HCT116 (cell line): ENCODE data around the gene TAF4. TPM values are rescaled to one million over a fixed set of nuclear protein-coding genes. Genes with fewer than 3 reads are reported as not detected.

Experiments used
- ATAC-seq: fragments of 200-7000 bp; cut with Tn5 transposase; 2 replicates; pipeline ENCODE4 v1.9.1; 2020; ENCODE audit warnings: mild to moderate bottlenecking, moderate library complexity
- BruUV-seq: library from RNA; stranded (reverse); fragments of 400-500 nt; replicated peaks from 2 replicates; lab custom pipeline; 2021; lab: Mats Ljungman, UMichigan
- CTCF ChIA-PET: fragments of 300-600 bp; sonication (Branson Sonifier 250); formaldehyde crosslinking; loops from one replicate; lab custom pipeline; 2021; ENCODE audit warnings: antibody characterized with exemption; lab: Charles Lee
- POLR2A ChIA-PET: fragments of 300-600, 350-600 bp; sonication (Branson Sonifier 250); formaldehyde crosslinking; loops from one replicate; lab custom pipeline; 2021; ENCODE audit warnings: antibody characterized with exemption; lab: Charles Lee
- RAD21 ChIA-PET, 2 experiments: fragments of 300-600 bp; sonication (Branson Sonifier 250); formaldehyde crosslinking; loops; one replicate each; lab custom pipeline; 2023; ENCODE audit warnings: low total read pairs in 2 of 2; ENCODE audit not compliant: uncharacterized antibody in 2 of 2, unreplicated experiment in 2 of 2, low non-redundant PET in 1 of 2; lab: Charles Lee
- DNase-seq: peaks from one replicate; pipeline ENCODE4 v3.0.0-alpha.2; 2010; ENCODE audit warnings: low read depth, low spot score
- H2AFZ ChIP-seq: fragments of 200-600 bp; shearing (Covaris generic), sonication (generic); 2 replicates; pipeline ENCODE4 v1.6.1; 2017; ENCODE audit warnings: low read depth, mixed run types, mixed read lengths, antibody characterized with exemption, low read length; ENCODE audit not compliant: poor library complexity, severe bottlenecking
- H3K27ac ChIP-seq: 2 replicates; pipeline ENCODE4 v1.5.1; 2012; ENCODE audit warnings: low read depth, low read length
- H3K27me3 ChIP-seq: fragments of 200-600 bp; sonication (generic); 2 replicates; pipeline ENCODE4 v1.6.1; 2016; ENCODE audit warnings: mixed run types, low read length, mixed read lengths; ENCODE audit not compliant: insufficient read depth
- H3K36me3 ChIP-seq, 2 experiments: fragments of 200-500 bp in 1 of 2; fragments of 200-600 bp in 1 of 2; sonication (Bioruptor generic) in 1 of 2; sonication (generic) in 1 of 2; 2 replicates each; pipeline versions ENCODE4 v1.5.1 to v1.6.1; 2014 to 2016; ENCODE audit warnings: low read length in 2 of 2, inconsistent platforms in 1 of 2, mixed read lengths in 1 of 2, mixed run types in 1 of 2; ENCODE audit not compliant: insufficient read depth in 2 of 2, control insufficient read depth in 1 of 2
- H3K4me1 ChIP-seq, 2 experiments: fragments of 200-600 bp in 1 of 2; sonication (generic) in 1 of 2; 2 replicates each; pipeline versions ENCODE4 v1.5.1 to v1.6.1; 2012 to 2017; ENCODE audit warnings: low read length in 2 of 2, inconsistent platforms in 1 of 2, mild to moderate bottlenecking in 1 of 2, mixed read lengths in 1 of 2, mixed run types in 1 of 2, moderate library complexity in 1 of 2; ENCODE audit not compliant: insufficient read depth in 2 of 2, control insufficient read depth in 1 of 2
- H3K4me2 ChIP-seq: fragments of 200-600 bp; sonication (generic); 2 replicates; pipeline ENCODE4 v1.6.1; 2017; ENCODE audit warnings: mixed run types, low read length, mixed read lengths
- H3K4me3 ChIP-seq, 2 experiments: fragments of 200-600 bp in 1 of 2; sonication (generic) in 1 of 2; replicated peaks in 1 of 2; 2 replicates each; pipeline ENCODE4 v1.5.1; 2011 to 2016; ENCODE audit warnings: low read length in 2 of 2, control low read depth in 1 of 2, low read depth in 1 of 2, mild to moderate bottlenecking in 1 of 2, mixed read lengths in 1 of 2, mixed run types in 1 of 2
- H3K79me2 ChIP-seq: fragments of 200-600 bp; sonication (generic); 2 replicates; pipeline ENCODE4 v1.6.1; 2017; ENCODE audit warnings: mild to moderate bottlenecking, mixed run types, low read length, moderate library complexity, mixed read lengths; ENCODE audit not compliant: insufficient read depth
- H3K9ac ChIP-seq: fragments of 200-600 bp; sonication (generic); 2 replicates; pipeline ENCODE4 v1.6.1; 2016; ENCODE audit warnings: low read length, mixed read lengths
- H3K9me2 ChIP-seq: fragments of 200-600 bp; sonication (generic), shearing (Covaris generic); 2 replicates; pipeline ENCODE4 v1.6.1; 2017; ENCODE audit warnings: mixed run types, mild to moderate bottlenecking, moderate library complexity; ENCODE audit not compliant: insufficient read depth
- H3K9me3 ChIP-seq, 2 experiments: fragments of 200-500 bp in 1 of 2; fragments of 200-600 bp in 1 of 2; sonication (Bioruptor generic) in 1 of 2; sonication (generic) in 1 of 2; 2 replicates each; pipeline ENCODE4 v1.6.1; 2014 to 2017; ENCODE audit warnings: low read length in 2 of 2, mixed read lengths in 2 of 2, inconsistent platforms in 1 of 2, low read depth in 1 of 2, mild to moderate bottlenecking in 1 of 2, mixed run types in 1 of 2, moderate library complexity in 1 of 2; ENCODE audit not compliant: control insufficient read depth in 1 of 2, insufficient read depth in 1 of 2
- H4K20me1 ChIP-seq: fragments of 200-600 bp; sonication (generic), shearing (Covaris generic); 2 replicates; pipeline ENCODE4 v1.6.1; 2017; ENCODE audit warnings: mixed run types, mild to moderate bottlenecking, moderate library complexity; ENCODE audit not compliant: insufficient read depth
- CBX3 ChIP-seq: IDR thresholded peaks from 2 replicates; pipeline ENCODE4 v1.6.1; 2012; ENCODE audit warnings: low read depth
- EGR1 ChIP-seq: IDR thresholded peaks from 2 replicates; pipeline ENCODE4 v1.6.1; 2012; ENCODE audit warnings: low read depth
- EZH2 ChIP-seq: fragments of 200-600 bp; sonication (generic); IDR thresholded peaks from 2 replicates; pipeline ENCODE4 v1.6.1; 2017; ENCODE audit warnings: antibody characterized with exemption, mixed run types
- EZH2phosphoT487 ChIP-seq: fragments of 200-600 bp; IDR thresholded peaks from 2 replicates; pipeline ENCODE4 v1.6.1; 2018; ENCODE audit warnings: antibody characterized with exemption, borderline replicate concordance
- JUND ChIP-seq: IDR thresholded peaks from 2 replicates; pipeline ENCODE4 v1.6.1; 2012
- POLR2A ChIP-seq: IDR thresholded peaks from 2 replicates; pipeline ENCODE4 v1.7.0; 2011; ENCODE audit warnings: borderline replicate concordance; ENCODE audit not compliant: insufficient read depth, insufficient read length; ENCODE audit errors: extremely low read depth
- SIN3A ChIP-seq: IDR thresholded peaks from 2 replicates; pipeline ENCODE4 v1.6.1; 2012; ENCODE audit warnings: low read depth
- SRF ChIP-seq: IDR thresholded peaks from 2 replicates; pipeline ENCODE4 v1.6.1; 2012; ENCODE audit warnings: low read depth
- TCF7L2 ChIP-seq: IDR thresholded peaks from 2 replicates; pipeline ENCODE4 v1.7.0; 2011; ENCODE audit warnings: borderline replicate concordance, inconsistent platforms; ENCODE audit not compliant: insufficient read depth, insufficient read length; ENCODE audit errors: extremely low read depth
- ZFX ChIP-seq: fragments of 450-650 bp; IDR thresholded peaks from 2 replicates; pipeline ENCODE4 v1.6.1; 2017
- intact Hi-C: fragments of 100-400 bp; cut with micrococcal nuclease; formaldehyde crosslinking; loops from 2 replicates; pipeline ENCODE4 v1.10.0; 2022
- total RNA-seq: library from RNA; stranded (reverse); gene quantifications from one replicate; pipeline ENCODE4 v1.2.1, GENCODE V29; 2021; ENCODE audit not compliant: unreplicated experiment
- TF ChIP-seq, protein P1 (sequence below): IDR thresholded peaks from 2 replicates; pipeline ENCODE4 v1.6.1; 2012; ENCODE audit warnings: low read depth
- TF ChIP-seq, protein P2 (sequence below): IDR thresholded peaks from 2 replicates; pipeline ENCODE4 v1.6.1; 2011; ENCODE audit warnings: mild to moderate bottlenecking, low read length, moderate library complexity; ENCODE audit not compliant: insufficient replicate concordance; ENCODE audit errors: extremely low read depth
- TF ChIP-seq, protein P3 (sequence below), 3 experiments: fragments of 200-600 bp in 1 of 3; sonication (generic) in 1 of 3; IDR thresholded peaks in 2 of 3; conservative IDR thresholded peaks in 1 of 3; 2 replicates each; pipeline ENCODE4 v1.5.1; 2012 to 2017; ENCODE audit warnings: low read depth in 2 of 3, low read length in 2 of 3, antibody characterized with exemption in 1 of 3, borderline replicate concordance in 1 of 3, control low read depth in 1 of 3, mild to moderate bottlenecking in 1 of 3, mixed read lengths in 1 of 3, mixed run types in 1 of 3, moderate library complexity in 1 of 3; ENCODE audit not compliant: insufficient read depth in 1 of 3
- TF ChIP-seq, protein P4 (sequence below): IDR thresholded peaks from 2 replicates; pipeline ENCODE4 v1.6.1; 2012

TAF4 gene
- total RNA-seq, 1 experiment from 2014 or later: 26.8 TPM

DNA sequence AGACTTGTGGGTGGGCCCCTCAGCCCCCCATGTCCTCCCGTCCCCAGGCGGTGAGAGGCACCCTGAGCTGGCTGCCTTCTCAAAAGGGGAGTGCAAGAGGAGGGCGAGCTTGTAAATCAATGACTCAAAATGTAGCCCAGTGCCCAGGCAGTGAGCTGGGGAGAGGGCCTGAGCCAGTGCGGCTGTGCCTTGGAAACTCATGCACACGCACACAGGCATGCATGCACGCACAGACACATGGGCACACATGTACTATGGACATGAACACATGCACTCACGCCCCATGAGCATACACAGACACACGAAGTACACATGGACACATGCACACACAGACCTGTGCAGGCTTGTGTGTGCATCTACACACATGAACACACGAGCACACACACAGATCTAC is 133.5 kb downstream of the TAF4 start (continued):
- TF ChIP-seq, protein P1, sequence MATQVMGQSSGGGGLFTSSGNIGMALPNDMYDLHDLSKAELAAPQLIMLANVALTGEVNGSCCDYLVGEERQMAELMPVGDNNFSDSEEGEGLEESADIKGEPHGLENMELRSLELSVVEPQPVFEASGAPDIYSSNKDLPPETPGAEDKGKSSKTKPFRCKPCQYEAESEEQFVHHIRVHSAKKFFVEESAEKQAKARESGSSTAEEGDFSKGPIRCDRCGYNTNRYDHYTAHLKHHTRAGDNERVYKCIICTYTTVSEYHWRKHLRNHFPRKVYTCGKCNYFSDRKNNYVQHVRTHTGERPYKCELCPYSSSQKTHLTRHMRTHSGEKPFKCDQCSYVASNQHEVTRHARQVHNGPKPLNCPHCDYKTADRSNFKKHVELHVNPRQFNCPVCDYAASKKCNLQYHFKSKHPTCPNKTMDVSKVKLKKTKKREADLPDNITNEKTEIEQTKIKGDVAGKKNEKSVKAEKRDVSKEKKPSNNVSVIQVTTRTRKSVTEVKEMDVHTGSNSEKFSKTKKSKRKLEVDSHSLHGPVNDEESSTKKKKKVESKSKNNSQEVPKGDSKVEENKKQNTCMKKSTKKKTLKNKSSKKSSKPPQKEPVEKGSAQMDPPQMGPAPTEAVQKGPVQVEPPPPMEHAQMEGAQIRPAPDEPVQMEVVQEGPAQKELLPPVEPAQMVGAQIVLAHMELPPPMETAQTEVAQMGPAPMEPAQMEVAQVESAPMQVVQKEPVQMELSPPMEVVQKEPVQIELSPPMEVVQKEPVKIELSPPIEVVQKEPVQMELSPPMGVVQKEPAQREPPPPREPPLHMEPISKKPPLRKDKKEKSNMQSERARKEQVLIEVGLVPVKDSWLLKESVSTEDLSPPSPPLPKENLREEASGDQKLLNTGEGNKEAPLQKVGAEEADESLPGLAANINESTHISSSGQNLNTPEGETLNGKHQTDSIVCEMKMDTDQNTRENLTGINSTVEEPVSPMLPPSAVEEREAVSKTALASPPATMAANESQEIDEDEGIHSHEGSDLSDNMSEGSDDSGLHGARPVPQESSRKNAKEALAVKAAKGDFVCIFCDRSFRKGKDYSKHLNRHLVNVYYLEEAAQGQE: no peak
- TF ChIP-seq SRF (no peak), CBX3 (no peak), EGR1 (no peak), EZH2phosphoT487 (no peak), POLR2A (no peak), TCF7L2 (no peak)
- TF ChIP-seq, protein P2, sequence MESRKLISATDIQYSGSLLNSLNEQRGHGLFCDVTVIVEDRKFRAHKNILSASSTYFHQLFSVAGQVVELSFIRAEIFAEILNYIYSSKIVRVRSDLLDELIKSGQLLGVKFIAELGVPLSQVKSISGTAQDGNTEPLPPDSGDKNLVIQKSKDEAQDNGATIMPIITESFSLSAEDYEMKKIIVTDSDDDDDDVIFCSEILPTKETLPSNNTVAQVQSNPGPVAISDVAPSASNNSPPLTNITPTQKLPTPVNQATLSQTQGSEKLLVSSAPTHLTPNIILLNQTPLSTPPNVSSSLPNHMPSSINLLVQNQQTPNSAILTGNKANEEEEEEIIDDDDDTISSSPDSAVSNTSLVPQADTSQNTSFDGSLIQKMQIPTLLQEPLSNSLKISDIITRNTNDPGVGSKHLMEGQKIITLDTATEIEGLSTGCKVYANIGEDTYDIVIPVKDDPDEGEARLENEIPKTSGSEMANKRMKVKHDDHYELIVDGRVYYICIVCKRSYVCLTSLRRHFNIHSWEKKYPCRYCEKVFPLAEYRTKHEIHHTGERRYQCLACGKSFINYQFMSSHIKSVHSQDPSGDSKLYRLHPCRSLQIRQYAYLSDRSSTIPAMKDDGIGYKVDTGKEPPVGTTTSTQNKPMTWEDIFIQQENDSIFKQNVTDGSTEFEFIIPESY: no peak

DNA sequence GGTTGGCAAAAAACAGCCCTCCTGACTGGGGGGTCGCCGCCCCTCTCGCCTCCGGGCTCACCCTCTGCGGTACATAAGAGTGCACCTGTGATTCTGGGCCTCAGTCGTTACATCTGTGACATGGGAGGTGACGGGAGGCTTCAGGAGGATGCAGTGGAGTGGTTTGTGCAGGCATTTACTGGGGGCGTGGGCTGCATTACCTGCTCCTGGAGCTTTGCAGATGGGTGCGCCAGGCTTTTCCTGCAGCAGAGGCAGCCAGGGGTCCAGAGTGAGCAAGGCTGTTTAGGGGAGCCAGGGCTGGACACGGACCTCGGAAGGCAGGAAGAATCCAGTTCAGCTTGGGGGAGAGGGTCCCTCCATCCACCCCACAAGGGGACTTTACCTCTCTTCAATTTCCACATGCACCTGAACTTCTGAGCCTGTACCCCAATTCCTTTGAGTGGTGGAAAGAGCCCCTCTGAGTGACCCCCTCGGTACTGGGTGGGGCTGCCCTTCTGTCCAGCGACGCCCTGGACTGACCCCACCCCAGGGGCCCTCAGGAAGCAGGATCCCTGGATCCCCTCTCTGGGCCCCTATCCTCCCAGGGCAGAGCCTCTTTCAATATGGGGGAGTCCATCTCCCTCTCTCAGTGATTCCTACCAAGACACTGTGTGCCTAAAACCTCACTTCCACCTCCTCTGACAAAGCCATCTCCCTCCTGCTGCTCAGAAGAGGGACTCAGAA is 134.0 kb downstream of the TAF4 start:
- H2AFZ ChIP-seq: no peak overlapping the region
- H3K79me2 ChIP-seq: no peaks in the 10 kb centered on the region
- no peak overlapping the region for H3K4me2 ChIP-seq
- no peaks in the 10 kb centered on the region for H3K36me3 ChIP-seq
- H3K27ac ChIP-seq: no peak overlapping the region
- intact Hi-C loops: no loop called here
- H3K4me3 ChIP-seq: no peak overlapping the region
- H3K27me3 ChIP-seq: no peaks in the 10 kb centered on the region
- no TSS peak for BruUV-seq
- no peak overlapping the region for H3K9ac ChIP-seq
- POLR2A ChIA-PET: no interaction called here
- no peak for TF ChIP-seq JUND
- TF ChIP-seq, protein P3, sequence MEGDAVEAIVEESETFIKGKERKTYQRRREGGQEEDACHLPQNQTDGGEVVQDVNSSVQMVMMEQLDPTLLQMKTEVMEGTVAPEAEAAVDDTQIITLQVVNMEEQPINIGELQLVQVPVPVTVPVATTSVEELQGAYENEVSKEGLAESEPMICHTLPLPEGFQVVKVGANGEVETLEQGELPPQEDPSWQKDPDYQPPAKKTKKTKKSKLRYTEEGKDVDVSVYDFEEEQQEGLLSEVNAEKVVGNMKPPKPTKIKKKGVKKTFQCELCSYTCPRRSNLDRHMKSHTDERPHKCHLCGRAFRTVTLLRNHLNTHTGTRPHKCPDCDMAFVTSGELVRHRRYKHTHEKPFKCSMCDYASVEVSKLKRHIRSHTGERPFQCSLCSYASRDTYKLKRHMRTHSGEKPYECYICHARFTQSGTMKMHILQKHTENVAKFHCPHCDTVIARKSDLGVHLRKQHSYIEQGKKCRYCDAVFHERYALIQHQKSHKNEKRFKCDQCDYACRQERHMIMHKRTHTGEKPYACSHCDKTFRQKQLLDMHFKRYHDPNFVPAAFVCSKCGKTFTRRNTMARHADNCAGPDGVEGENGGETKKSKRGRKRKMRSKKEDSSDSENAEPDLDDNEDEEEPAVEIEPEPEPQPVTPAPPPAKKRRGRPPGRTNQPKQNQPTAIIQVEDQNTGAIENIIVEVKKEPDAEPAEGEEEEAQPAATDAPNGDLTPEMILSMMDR (IDR thresholded peaks at IDR 0.05 in 2 of 3, conservative IDR thresholded peaks at IDR 0.05 in 1 of 3; ENCODE audit: borderline replicate concordance in 1 of 3, insufficient read depth in 1 of 3, low read depth in 2 of 3, low read length in 2 of 3): no peak
- TF ChIP-seq, protein P4, sequence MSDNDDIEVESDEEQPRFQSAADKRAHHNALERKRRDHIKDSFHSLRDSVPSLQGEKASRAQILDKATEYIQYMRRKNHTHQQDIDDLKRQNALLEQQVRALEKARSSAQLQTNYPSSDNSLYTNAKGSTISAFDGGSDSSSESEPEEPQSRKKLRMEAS: no peak
- no peak for TF ChIP-seq ZFX
- TF ChIP-seq SRF: no peak
- no peak for TF ChIP-seq SIN3A
- TF ChIP-seq EZH2phosphoT487: no peak
- no peak for TF ChIP-seq EZH2
- H4K20me1 ChIP-seq: no peaks in the 10 kb centered on the region
- H3K4me1 ChIP-seq: no peaks in the 10 kb centered on the region
- ATAC-seq (no peak), DNase-seq (no peak)
- CTCF ChIA-PET: no interaction called here
- H3K9me2 ChIP-seq: no peaks in the 10 kb centered on the region
- no peaks in the 10 kb centered on the region for H3K9me3 ChIP-seq
- RAD21 ChIA-PET: no interaction called here
